Stomach (tissue), 4 donors: ENCODE data around the gene STK35.

ENCODE experiments used
- EP300 ChIP-seq: sonication (generic); formaldehyde crosslinking; IDR thresholded peaks from one replicate; pipeline ENCODE4 v1.6.1; 2017; ENCODE audit warnings: antibody characterized with exemption
- POLR2A ChIP-seq, 4 donors: fragments of 450-650 bp; IDR thresholded peaks; one replicate each; pipeline ENCODE4 v1.6.1; 2016; ENCODE audit warnings: antibody characterized with exemption in 4 of 4, control low read depth in 2 of 4, mild to moderate bottlenecking in 1 of 4, moderate library complexity in 1 of 4
- TF ChIP-seq, protein P1 (sequence below), 7 experiments: fragments of 450-650 bp in 4 of 7; fragments of 200-600 bp in 3 of 7; sonication (generic) in 3 of 7; IDR thresholded peaks; one replicate each; pipeline ENCODE4 v1.5.1; 2016 to 2019; ENCODE audit warnings: antibody characterized with exemption in 7 of 7, control low read depth in 2 of 7, mild to moderate bottlenecking in 1 of 7

DNA sequence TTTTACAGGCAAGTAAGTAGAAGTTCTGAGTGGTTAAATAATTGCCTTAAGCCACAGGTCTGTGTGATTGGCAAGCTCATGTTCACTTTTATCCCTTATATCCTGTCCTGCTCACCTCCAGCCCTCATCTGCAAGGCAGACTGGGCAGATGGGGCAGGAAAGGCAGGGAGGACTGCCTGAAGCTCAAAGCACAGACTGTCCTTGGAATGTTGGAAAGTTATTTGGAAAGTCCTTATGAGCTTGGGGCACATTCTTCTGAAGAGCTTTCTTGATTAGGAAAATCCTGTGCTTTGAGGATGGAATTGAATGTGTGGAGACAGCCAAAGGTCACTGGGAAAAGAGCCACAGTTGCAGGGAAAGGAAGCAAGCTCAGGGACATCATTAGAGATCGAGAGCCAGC is 48.9 kb upstream of the STK35 start:
- TF ChIP-seq EP300 (no peak), POLR2A (IDR thresholded peaks at IDR 0.05) (no peak)
- TF ChIP-seq, protein P1, sequence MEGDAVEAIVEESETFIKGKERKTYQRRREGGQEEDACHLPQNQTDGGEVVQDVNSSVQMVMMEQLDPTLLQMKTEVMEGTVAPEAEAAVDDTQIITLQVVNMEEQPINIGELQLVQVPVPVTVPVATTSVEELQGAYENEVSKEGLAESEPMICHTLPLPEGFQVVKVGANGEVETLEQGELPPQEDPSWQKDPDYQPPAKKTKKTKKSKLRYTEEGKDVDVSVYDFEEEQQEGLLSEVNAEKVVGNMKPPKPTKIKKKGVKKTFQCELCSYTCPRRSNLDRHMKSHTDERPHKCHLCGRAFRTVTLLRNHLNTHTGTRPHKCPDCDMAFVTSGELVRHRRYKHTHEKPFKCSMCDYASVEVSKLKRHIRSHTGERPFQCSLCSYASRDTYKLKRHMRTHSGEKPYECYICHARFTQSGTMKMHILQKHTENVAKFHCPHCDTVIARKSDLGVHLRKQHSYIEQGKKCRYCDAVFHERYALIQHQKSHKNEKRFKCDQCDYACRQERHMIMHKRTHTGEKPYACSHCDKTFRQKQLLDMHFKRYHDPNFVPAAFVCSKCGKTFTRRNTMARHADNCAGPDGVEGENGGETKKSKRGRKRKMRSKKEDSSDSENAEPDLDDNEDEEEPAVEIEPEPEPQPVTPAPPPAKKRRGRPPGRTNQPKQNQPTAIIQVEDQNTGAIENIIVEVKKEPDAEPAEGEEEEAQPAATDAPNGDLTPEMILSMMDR (IDR thresholded peaks at IDR 0.05): no peak
